ENCODE results near the gene SRI.

SRI gene

DNA sequence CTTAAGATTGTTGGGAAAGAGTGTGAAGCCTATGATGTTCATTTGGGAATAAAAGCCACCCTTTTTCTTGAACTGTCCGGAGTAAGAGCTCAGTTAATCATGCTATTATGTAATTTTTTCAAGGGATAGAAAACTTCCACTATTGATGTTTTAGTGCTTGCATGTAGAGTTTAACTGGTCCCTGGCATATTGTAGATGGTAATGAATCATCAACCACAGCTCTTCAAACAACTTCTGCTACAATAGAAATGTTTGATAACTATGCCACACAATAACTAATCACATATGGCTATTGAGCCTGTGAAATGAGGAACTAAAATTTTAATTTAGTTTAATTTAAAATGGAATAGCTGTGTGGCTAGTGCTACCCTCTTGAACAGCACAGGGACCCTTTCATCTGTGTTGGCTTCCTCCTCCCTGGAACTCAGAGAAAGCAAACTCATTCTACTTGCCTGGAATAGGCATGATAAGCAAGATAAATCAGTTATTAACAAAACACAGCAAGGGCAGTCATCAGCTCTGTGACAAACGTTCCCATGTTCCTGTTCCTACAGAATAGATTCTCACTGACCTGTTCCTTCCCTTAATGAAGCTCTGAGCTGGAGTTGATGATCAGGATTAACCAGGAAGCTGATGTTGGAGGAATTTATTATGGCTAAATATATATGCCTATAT is 4.9 kb upstream of the SRI start:
- DNase-seq, result peak; percentile 86

DNA sequence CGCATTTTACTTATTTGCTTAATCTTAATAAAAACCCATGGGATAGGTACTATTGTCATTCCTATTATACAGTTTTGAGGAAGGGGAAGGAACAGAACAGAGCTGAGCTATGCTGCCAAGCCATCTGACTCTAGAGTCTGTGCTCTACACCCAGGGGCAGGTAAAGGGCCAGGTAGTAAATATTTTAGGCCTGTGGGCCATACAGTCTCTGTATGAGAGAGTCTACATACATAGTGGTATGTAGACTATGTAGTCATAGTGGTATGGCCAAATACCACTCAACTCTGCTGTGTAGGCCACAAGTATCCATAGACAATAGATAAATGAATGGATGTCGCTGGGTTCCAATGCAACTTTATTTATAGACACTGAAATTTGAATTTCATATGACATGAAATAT is 3.4 kb upstream of the SRI start:
- no peak for DNase-seq

DNA sequence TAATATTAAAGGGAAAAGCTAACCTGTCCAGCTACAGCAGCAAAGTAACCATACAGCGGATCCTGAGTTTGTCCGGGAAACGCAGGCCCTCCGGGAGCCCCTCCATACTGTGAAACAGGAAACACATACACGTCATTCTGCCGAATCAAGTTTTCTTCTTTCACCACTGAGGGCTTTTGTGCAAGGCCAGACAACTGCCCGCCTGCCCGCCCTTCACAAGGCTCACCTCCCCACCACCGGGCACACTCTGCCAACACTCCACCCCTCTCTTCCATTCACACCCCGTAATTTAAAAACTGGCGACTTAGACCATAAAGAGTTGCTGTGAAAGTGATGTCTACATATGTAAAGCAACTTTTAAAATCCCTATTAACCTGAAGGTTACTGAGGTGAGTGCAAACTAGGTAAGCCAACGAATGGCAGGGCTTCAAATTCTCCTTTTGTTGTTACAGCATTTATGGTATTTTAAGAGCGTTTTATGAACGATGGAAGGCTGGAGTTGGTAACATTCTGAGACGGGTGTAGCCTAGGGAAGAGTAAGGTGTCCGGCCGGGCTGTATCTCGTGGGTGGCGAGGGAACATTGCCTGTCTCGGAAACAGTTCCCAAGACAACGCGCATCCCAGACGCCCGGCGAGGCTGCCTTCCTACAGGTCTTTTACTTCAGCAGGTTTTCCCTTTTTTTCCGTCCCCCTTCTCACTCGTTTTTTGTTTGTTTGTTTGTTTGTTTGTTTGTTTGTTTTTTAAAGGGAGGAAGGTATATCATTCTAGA is 817 bp downstream of the SRI start:
- peak; percentile 60 for DNase-seq

DNA sequence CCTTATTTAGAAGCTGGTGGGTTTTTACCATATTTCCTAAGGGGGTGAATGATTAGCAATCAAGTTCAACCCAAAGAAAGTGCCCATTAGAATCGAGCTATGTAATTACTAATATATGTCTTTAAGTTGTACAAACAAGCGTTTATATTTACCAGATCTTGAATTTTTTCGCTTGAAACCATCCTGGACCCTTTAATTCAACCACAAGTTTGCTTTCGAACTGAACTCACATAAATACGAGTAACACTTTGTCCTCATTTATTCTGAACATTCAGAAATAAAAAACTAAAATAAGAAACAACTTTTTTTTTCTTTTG is 1.5 kb downstream of the SRI start:
- no peak for DNase-seq

DNA sequence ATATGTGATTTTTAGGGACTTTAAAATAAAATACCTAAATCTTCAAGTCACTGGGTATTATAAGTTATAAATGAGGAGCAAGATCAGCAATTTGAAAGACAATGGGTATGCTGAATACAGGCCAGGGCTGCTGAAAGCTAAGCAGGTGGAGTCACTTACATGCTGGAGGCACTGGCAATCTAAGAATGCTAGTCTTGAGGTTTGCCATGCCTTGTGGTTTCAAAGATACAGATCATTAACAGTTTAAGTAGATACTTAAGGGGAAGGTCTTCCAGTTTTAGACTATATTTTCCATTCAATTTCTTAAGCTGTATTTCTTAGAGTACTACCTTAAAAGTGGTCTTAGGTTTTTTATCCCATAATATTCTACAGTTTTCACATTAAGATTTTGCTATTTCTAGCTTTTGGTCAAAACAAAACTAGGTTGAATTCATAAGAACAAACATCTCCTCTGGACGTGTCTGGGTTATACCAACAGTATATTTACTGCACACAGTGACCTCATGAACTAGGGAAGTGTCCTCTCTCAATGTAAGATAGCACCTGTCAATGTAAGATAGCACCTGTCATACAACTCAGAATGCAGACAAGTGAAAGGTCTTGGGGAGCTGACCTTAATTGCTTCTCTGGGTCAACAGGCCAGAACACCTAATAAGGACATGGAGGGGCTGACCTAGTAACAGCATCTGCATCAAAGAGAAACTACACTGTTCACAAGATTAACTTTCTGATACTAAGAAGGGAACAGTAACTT is 2.0 kb downstream of the SRI start:
- peak; percentile 68 for DNase-seq

DNA sequence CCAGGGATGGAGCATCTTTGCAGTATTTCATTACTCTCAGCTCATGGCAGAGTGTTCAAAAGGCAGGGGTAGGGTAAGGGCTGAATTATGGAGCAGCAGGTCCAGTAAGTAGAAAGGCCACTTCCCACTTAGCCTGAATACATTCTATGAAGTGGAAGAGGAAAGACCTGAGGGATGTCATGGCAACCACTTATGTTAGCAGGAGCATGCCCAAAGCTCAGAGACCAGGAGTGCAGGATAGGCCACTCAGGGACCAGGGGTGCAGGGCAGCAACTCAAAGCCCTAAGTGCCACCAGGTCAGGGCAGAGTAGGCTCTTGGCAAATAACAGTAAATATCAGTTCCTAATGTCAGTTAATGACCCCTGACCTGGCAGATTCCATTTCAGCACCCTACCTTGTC is 3.6 kb downstream of the SRI start:
- DNase-seq, result no peak

DNA sequence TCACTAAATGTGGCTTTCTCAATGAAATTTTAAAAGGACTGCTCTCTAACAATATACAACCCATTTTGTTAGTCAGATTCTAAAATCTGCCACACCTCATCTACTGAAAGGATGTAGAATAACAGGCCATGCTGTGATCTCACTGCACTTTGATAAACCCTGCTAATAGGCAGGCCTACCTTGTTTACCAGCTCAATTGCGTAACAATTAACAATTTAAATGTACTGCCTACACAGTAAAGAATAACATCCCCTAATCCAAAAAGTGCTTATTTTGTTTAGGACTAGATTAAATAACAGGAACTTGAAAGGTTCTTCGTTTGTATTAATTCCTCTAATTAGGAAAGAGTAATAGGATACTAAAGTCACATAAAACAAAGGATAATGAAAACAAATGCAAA is 4.5 kb downstream of the SRI start:
- DNase-seq, result no peak

DNA sequence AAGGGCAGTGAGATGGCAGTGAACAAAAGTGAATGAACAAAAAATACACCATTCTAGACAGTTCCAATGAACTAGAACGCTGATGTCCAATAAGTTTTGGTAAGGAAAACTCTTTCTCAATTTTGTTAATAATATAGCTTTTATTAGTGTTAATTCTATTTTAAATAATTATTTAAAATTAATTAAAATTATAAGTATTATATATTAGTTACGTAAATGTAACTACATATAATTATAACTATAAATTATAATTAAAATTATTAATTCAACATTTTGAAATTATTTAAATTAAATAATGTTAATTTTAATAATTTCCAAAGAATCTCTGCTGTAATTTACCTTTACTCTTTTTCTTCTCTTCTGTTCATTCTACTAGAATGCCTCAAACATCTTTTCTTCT is 5.4 kb downstream of the SRI start:
- no peak for DNase-seq

DNA sequence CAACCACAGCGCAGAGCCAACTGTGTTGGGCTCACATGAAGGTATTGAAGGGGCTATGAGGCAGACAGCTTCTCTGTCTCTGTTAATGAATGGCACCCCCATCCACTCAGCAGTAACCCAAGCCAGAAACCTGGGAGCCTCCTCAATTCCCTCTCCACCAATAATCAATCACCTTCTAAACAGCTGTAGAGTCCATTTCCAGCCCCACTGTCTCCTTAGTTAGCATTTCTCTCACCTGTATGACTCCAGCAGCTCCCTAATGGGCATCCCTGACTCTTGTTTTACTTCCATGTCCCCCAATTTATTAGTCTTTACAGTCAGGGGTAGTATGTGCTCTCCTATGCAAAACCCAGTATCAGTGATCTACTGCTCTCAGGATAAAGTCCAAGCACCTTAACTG is 6.9 kb downstream of the SRI start:
- no peak for DNase-seq

DNA sequence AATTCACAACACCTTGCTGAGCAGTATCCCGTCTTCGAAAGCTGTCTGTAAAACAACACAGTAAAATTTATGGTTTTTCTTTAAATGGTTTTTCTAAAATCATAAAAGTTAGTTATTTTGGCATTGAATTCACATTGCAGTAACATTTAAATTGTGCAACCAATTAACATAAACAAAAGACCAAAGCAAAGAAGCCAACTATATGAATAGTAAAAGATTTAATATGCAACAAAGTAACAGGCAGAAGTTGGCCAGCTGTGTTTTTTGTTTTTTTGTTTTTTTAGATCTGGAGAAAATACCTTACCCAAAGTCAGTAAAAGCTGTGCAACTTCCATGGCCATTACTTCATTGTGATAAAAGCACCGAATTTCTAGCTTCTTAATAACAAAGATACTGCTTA is 11.3 kb downstream of the SRI start:
- DNase-seq, result no peak

DNA sequence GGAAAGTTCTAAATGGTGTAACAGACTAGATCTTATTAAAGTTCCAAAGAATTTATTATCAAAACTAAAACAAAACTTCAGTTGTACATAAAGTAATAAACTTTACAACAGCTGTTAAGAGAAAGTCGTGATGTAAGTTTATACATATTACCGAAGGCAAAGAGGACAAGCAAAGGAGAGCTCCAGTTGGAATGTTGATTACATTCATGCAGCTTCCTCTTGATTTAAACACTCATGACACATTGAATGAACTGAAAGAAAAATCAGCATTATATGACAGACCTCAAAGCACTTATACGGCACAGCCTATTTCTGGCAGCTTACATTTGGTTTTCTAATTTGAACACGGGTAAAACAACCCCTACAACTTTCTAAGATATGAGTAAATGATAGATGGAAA is 13.6 kb downstream of the SRI start:
- DNase-seq, result no peak

DNA sequence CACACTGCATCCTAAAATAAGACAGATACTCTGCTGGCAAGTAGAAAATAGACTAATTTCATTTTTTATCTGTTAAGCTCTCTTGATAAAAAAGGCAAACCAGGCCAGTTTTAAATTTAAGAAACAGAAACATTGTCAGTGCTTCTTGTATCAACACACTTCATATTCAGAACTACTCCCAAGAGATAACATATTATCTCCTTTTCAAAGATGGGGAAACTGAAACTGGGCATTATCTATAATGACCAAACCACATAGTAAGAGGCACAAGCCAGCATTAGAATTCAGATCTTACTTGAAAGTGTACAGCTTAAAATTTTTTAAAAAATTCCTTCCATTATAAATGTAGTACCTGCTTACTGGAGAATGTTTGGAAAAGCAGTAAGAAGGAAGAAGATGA is 14.7 kb downstream of the SRI start:
- no peak for DNase-seq

DNA sequence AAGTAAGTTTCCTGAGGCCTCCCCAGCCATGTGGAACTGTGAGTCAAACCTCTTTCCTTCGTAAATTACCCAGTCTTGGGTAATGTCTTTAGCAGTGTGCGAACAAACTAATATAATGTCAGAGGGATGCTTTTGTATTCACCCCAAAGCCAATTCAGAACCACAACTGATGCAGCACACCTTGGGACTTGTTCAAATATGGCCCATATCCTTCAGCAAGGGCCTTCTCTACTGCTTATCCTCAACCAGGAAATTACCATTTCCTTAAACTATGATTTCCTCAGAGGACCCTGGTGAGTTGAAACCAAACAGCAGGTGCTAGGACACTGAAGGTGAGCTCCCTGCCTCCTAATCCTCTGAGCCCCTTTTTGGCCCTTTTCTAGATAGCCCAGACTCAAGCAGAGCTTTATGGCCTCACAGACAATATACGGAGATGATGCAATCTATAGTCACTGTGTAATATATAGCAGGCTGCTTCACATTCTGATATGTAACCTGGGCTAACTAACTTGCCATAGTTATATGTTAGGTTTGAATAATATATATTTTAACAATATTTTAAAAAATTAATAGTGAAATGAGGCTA is 15.2 kb downstream of the SRI start:
- no peak for DNase-seq

DNA sequence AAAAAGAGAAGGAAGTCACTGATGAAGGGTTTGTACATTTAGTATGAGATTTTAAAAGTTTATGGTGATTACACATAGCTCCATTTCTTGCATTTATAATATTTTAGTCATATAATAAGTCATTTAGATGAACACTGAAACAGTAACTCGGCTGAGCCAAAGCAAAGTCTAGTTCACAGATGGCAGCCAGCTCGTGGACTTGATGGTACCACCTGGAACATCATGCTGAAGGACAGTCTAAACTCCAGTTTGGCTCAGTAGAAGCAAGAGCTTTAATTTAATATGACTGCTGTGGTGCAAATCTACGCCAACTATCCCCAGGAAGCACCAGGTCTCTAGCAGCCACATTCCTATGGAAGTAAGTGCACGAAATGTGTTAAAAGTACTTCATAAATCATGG is 16.4 kb downstream of the SRI start:
- DNase-seq, result no peak

DNA sequence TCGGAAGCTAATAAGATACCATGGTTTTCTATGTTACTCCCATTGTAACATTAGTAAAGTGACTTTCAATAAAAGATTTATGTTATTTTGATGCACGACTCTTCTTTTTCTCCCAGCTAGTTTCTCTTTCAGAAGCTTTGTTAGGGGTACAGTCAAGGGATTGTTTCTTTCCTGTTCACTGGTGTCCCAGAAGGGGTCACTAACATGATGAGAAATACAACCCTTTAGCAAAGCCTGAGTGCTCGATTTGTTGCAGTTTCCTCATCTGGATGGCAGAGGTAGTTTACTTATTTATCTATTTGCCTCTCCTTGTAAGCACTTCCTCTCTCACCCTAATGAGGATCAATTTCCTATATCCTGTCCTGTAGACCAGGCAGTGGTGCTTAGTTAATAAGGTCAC is 17.0 kb downstream of the SRI start:
- DNase-seq, result no peak

DNA sequence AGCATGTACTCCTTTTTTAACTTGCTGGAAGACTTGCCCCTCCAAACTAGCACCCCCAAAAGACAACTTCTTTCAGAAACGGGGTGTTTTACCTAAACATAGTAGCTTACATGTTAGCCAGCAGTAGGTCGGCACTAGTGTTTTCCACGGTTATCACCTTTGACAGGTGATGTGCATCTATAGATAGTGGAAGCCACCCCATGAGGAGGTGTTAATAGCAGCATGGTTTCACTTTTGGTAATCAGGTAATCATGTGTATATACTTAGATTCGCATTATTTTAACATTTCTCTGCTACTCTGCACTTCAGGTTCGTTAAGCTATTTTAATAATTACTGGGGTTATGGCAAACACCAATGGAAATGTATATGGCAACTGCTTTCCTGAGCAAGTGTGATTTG is 17.6 kb downstream of the SRI start:
- DNase-seq, result no peak

DNA sequence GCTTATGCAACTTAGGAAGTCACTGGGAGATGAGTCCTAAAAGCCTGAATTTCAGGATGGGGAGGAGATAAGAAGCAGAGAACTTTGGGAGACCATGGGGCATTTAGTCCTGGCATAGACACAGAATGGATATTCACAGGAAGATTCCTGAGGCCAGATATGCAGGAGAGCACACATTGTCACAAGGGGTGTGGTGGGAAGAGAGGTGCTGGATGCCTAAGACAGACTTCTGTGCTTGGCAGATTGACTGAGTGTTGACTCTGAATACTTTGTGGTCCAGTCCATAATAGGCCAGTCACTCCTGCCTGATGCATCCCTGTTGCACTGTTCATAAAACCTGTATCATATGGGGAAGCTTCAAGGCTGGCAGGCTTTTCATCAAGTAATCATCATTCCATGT is 18.5 kb downstream of the SRI start:
- DNase-seq, result no peak

DNA sequence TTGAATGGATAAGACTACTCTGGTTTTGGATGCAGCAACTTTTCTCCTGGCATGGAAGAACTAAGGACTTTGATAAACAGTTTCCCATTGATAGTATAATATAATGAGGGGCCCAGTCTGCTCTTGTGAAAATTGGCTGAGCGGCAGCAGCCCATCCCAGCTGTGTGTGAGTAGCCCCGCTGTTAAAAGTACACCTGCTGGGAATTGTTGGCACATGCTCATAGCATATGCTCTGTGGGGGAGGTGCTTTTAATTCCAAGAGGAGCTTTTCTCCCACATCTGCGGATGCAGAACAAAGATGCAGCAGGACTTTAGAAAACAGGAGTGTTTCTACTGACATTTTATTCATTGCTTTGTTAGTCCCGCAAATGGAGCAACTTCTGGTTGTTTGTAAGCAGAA is 19.0 kb downstream of the SRI start:
- DNase-seq, result no peak

DNA sequence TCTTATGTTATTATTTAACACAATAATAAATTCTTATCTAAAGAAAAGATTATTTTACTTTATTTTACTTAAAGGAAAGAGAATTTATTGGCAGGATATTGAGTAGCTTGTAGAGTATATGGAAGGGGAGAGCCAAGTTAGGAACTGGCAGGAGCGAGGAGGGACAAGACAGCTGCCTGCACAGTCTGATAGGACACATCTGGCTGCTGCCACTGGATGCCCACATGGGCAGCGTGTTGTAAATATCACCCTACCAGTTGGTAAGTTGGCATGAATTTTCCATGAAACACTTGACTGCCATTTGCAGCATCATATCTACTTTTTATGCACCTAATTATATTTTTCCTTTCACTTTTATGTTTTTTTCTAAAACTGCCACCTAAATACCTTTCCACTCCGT is 19.6 kb downstream of the SRI start:
- DNase-seq, result no peak

DNA sequence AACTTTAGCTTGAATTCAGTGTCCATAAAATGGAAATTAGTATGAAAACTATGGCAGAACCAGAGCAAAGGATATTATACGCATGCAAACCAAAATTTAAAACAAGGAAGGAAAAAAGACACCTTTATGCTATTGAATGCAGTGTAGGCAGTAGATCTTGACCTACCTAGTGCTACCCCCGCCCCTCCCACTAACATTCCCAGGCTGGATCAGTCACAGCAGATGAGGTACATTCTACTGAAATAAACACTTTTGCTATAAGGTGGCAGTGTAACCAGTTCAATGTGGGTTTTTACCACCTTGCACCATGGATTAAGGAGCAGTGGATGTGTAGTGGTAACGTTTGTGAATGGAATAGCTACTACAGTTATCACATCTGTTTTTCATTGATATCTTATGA is 27.9 kb downstream of the SRI start:
- no peak for DNase-seq

DNA sequence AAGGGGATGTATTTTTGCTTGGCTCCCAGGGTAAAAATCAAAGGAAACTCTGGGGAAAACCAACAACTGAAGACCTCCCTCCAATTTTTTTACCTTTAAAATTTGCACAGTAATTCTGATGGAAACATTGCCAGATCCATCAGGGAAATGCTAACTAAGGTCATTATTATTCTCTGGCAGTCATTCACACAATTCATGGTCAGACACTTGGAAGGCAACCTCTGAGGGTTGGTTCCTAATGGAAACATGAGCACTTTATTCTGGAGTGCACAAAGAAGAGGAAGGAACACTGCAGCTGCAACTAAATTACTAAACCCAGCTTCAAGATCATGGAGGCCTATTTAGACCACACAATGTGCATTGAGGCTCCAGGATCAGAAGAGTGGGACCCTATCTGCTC is 34.2 kb downstream of the SRI start:
- DNase-seq, result no peak

DNA sequence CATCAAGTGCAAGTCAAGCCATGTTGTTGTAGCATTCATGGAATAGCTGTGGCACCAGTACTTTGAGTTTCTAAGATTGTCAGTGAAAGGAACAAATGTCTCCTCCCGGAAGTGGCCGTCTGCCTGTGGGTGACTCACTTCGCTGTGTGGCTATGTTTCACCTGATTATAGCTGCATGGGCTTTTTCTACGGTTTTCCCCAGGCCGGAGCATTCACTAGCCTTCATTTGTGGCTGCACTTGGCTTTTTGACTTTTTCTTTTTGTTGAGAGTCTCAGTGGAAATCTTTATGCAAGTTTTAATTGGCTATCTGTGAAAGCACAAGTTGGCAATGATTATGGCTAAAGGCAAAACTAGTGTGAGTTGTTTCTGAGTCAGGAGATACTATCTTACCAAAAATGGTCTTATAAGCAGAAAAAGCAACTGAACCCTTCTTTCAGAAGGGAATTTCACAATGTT is 35.0 kb downstream of the SRI start:
- DNase-seq, result no peak

DNA sequence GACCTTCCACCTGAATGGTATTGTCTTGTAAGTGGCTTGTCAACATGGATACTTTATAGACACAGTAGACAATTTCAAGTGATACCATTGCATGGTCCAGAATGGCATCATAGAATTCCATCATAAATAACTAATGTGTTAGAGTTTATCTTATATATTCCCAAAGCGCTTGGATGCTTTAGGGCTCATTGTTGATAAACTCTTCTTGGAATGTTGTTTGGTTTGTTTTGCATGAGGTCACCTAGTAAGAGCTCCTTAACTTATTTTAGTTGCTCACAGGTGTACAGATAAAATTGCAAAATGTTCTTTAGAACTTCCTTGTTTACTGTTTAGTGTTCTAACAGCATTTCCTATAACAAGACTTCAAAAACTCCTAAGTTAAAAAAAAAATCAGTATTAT is 36.8 kb downstream of the SRI start:
- no peak for DNase-seq

DNA sequence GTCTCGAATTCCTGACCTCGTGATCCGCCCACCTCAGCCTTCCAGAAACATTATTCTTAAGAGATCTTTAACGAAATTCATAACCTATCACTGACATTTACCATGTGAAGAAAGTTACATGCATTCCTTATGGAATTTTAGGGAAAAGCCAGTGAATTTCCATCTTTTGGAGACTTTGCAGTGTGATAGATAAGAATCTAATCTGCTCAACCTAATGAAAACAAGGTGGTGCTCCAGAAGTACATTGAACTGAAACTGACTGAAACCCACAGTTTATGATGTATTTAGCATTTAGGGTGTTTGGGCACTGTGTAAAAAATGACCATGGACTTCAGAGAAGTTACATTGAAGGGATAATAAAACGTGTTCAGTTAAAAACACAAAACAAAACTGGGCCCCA is 43.6 kb downstream of the SRI start:
- no peak for DNase-seq

Measured in MV-4-11 (cell line).